OCI-LY1 (cell line): ENCODE results near the gene SCN4B.

Source experiments
- H2AFZ ChIP-seq: fragments of 200-600 bp; sonication (generic), shearing (Covaris generic); 2 replicates; pipeline ENCODE4 v1.6.0; 2014; ENCODE audit warnings: antibody characterized with exemption, mild to moderate bottlenecking, low read length
- H3F3A ChIP-seq: fragments of 200-600 bp; sonication (generic), shearing (Covaris generic); 2 replicates; pipeline ENCODE4 v1.6.0; 2014; ENCODE audit warnings: mild to moderate bottlenecking, antibody characterized with exemption, low read length, moderate library complexity; ENCODE audit not compliant: insufficient read depth
- H3K27ac ChIP-seq: fragments of 200-600 bp; sonication (generic); 2 replicates; pipeline ENCODE4 v1.5.1; 2014; ENCODE audit warnings: low read length, mixed run types, mild to moderate bottlenecking, low read depth; ENCODE audit not compliant: poor library complexity, severe bottlenecking
- H3K27me3 ChIP-seq: fragments of 200-600 bp; sonication (generic); 2 replicates; pipeline ENCODE4 v1.6.0; 2014; ENCODE audit warnings: antibody characterized with exemption, mild to moderate bottlenecking, low read length, moderate library complexity; ENCODE audit not compliant: insufficient read depth
- H3K36me3 ChIP-seq: fragments of 200-600 bp; sonication (generic); 2 replicates; pipeline ENCODE4 v1.6.1; 2014; ENCODE audit warnings: mild to moderate bottlenecking, antibody characterized with exemption, low read length, moderate library complexity, mixed read lengths; ENCODE audit not compliant: insufficient read depth
- H3K4me1 ChIP-seq: fragments of 200-600 bp; sonication (generic); 2 replicates; pipeline ENCODE4 v1.5.1; 2014; ENCODE audit warnings: mild to moderate bottlenecking, low read length, moderate library complexity; ENCODE audit not compliant: insufficient read depth, severe bottlenecking
- H3K4me2 ChIP-seq: fragments of 200-600 bp; sonication (generic), shearing (Covaris generic); 2 replicates; pipeline ENCODE4 v1.6.1; 2014; ENCODE audit warnings: low read length
- H3K4me3 ChIP-seq: fragments of 200-600 bp; sonication (generic); 2 replicates; pipeline ENCODE4 v1.5.1; 2014; ENCODE audit warnings: low read length, low read depth, mild to moderate bottlenecking, mixed read lengths; ENCODE audit not compliant: poor library complexity, severe bottlenecking
- H3K79me2 ChIP-seq: fragments of 200-600 bp; shearing (Covaris generic); 2 replicates; pipeline ENCODE4 v1.6.1; 2016; ENCODE audit warnings: mixed run types, low read length, mixed read lengths; ENCODE audit not compliant: insufficient read depth
- H3K9ac ChIP-seq: fragments of 200-600 bp; sonication (generic), shearing (Covaris generic); 2 replicates; pipeline ENCODE4 v1.6.1; 2014; ENCODE audit warnings: mild to moderate bottlenecking, low read length, mixed read lengths
- H3K9me2 ChIP-seq: fragments of 200-600 bp; sonication (generic), shearing (Covaris generic); 2 replicates; pipeline ENCODE4 v1.6.1; 2014; ENCODE audit warnings: low read depth, mild to moderate bottlenecking, low read length, mixed read lengths
- H3K9me3 ChIP-seq: fragments of 200-600 bp; shearing (Covaris generic); 2 replicates; pipeline ENCODE4 v1.6.1; 2014; ENCODE audit warnings: low read length, mixed read lengths
- H4K20me1 ChIP-seq: fragments of 200-600 bp; sonication (generic), shearing (Covaris generic); 2 replicates; pipeline ENCODE4 v1.6.0; 2016; ENCODE audit warnings: mild to moderate bottlenecking, low read length; ENCODE audit not compliant: insufficient read depth
- CTCF ChIP-seq: fragments of 200-600 bp; sonication (generic), shearing (Covaris generic); IDR thresholded peaks from 2 replicates; pipeline ENCODE4 v1.5.1; 2017; ENCODE audit warnings: mild to moderate bottlenecking, antibody characterized with exemption, low read length, moderate library complexity, mixed read lengths
- EZH2 ChIP-seq: fragments of 200-600 bp; sonication (generic), shearing (Covaris generic); IDR thresholded peaks from 2 replicates; pipeline ENCODE4 v1.8.0; 2017; ENCODE audit warnings: borderline replicate concordance, mixed run types, mild to moderate bottlenecking, antibody characterized with exemption, low read length, moderate library complexity, mixed read lengths

The SCN4B gene

GRCh38 chr11:118175031-118175992, 22.7 kb upstream of the SCN4B start:
- Histone ChIP-seq H3K4me1 (peaks cover 4% of the 10 kb centered on the region), H3K79me2 (no peaks in the 10 kb centered on the region), H3K36me3 (no peaks in the 10 kb centered on the region), H3K27ac (no peak overlapping the region), H4K20me1 (no peaks in the 10 kb centered on the region), H3K9ac (no peak overlapping the region), H3K27me3 (no peaks in the 10 kb centered on the region; the same call in 1 of the 2 replicates), H3K9me2 (no peaks in the 10 kb centered on the region), H3K9me3 (no peaks in the 10 kb centered on the region), H3K4me3 (no peak overlapping the region), H3K4me2 (no peak overlapping the region), H2AFZ (no peak overlapping the region), H3F3A (no peaks in the 10 kb centered on the region)
- TF ChIP-seq EZH2 (no peak), CTCF (no peak)

- no peaks in the 10 kb centered on the region for H4K20me1 ChIP-seq
- H3K79me2 ChIP-seq: no peaks in the 10 kb centered on the region
- no peak overlapping the region for H3K9ac ChIP-seq
- H3K36me3 ChIP-seq: no peaks in the 10 kb centered on the region
- H3K27me3 ChIP-seq: no peaks in the 10 kb centered on the region; the same call in 1 of the 2 replicates
- no peaks in the 10 kb centered on the region for H3K9me3 ChIP-seq
- H3K27ac ChIP-seq: no peak overlapping the region
- no peaks in the 10 kb centered on the region for H3K9me2 ChIP-seq
- H3K4me2 ChIP-seq: no peak overlapping the region
- no peak for TF ChIP-seq EZH2
- TF ChIP-seq CTCF: no peak
- H2AFZ ChIP-seq: no peak overlapping the region
- H3K4me3 ChIP-seq: no peak overlapping the region
- no peaks in the 10 kb centered on the region for H3K4me1 ChIP-seq
- no peaks in the 10 kb centered on the region for H3F3A ChIP-seq
These were observed 21.5 kb upstream of the SCN4B start for GRCh38 chr11:118174006-118174567.

DNA sequence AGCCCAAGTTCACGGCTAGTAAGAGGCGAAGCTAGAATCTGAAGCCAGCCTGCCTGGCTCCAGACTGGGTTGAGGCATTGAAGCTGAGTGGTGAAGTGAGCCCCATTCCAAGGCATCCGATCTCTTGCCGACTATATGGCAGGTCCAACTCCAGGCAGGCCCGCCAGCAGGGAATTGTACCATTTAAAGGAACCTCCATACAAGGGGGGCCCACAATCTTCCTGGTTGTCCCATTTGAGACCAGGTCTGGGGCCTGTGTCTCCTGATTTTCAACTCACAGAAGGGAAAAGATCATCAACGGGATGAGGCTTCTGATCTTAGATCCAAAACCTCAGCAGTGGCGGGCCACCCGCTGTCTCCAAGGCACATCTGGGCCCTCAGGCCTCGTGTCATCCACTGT, 19.7 kb upstream of the SCN4B start:
- no peaks in the 10 kb centered on the region for H3K36me3 ChIP-seq
- H3K4me1 ChIP-seq: no peaks in the 10 kb centered on the region
- no peaks in the 10 kb centered on the region; the same call in 1 of the 2 replicates for H3K27me3 ChIP-seq
- H2AFZ ChIP-seq: no peak overlapping the region
- no peak overlapping the region for H3K27ac ChIP-seq
- no peak overlapping the region for H3K4me3 ChIP-seq
- no peak for TF ChIP-seq CTCF
- no peak for TF ChIP-seq EZH2
- H3K4me2 ChIP-seq: no peak overlapping the region
- no peaks in the 10 kb centered on the region for H4K20me1 ChIP-seq
- no peaks in the 10 kb centered on the region for H3K9me3 ChIP-seq
- no peaks in the 10 kb centered on the region for H3F3A ChIP-seq
- no peaks in the 10 kb centered on the region for H3K9me2 ChIP-seq
- H3K9ac ChIP-seq: no peak overlapping the region
- H3K79me2 ChIP-seq: no peaks in the 10 kb centered on the region
